ENCODE results near the gene WNT11.

Gene WNT11

DNA sequence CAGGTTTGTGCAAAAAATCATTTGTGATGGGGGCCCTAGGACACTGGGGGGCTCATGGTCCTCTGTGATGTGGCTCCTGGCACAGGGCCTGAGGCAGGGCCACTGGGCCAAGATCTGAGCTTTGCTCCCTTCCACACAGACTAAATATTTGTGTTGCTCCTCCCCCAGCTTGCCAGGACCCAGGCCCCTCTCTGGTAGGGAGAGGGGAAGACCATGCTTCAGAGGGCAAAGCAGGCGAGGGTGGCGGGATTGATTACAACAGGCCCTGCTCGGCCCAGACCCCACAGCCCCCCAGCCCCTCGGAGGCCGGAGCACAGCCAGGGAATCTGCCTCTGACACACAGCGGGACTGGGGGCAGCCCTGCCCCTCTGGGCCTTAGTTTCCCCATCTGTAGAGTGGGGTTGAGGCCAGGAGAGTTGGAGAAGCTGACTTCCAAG lies 29.0 kb downstream of the WNT11 start:
- no peaks in the 10 kb centered on the region for H3F3A ChIP-seq (ENCODE audit: control insufficient read depth, insufficient read depth)
- H3K9me2 ChIP-seq (replicated peaks; ENCODE audit: control insufficient read depth, low read length) = no peaks in the 10 kb centered on the region
- no peaks in the 10 kb centered on the region for H3K27me3 ChIP-seq (ENCODE audit: control insufficient read depth, low read length)
- H3K4me2 ChIP-seq (ENCODE audit: low read length) = no peak overlapping the region
- TF ChIP-seq EZH2phosphoT487 (IDR thresholded peaks at IDR 0.05; ENCODE audit: borderline replicate concordance, low read length) = no peak
- TF ChIP-seq, protein P1, sequence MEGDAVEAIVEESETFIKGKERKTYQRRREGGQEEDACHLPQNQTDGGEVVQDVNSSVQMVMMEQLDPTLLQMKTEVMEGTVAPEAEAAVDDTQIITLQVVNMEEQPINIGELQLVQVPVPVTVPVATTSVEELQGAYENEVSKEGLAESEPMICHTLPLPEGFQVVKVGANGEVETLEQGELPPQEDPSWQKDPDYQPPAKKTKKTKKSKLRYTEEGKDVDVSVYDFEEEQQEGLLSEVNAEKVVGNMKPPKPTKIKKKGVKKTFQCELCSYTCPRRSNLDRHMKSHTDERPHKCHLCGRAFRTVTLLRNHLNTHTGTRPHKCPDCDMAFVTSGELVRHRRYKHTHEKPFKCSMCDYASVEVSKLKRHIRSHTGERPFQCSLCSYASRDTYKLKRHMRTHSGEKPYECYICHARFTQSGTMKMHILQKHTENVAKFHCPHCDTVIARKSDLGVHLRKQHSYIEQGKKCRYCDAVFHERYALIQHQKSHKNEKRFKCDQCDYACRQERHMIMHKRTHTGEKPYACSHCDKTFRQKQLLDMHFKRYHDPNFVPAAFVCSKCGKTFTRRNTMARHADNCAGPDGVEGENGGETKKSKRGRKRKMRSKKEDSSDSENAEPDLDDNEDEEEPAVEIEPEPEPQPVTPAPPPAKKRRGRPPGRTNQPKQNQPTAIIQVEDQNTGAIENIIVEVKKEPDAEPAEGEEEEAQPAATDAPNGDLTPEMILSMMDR (IDR thresholded peaks at IDR 0.05; ENCODE audit: low read depth, low read length, poor library complexity, severe bottlenecking) = no peak
- H3K4me3 ChIP-seq (ENCODE audit: low read length) = no peak overlapping the region
- H3K9me3 ChIP-seq (ENCODE audit: control insufficient read depth, insufficient read depth, low read length) = no peaks in the 10 kb centered on the region
- H3K36me3 ChIP-seq (ENCODE audit: control insufficient read depth, low read length) = no peaks in the 10 kb centered on the region
- H3K79me2 ChIP-seq (ENCODE audit: control insufficient read depth, low read length) = no peaks in the 10 kb centered on the region
- no peak overlapping the region for H3K27ac ChIP-seq (ENCODE audit: low read depth, low read length)
- no peaks in the 10 kb centered on the region for H4K20me1 ChIP-seq (ENCODE audit: control insufficient read depth, insufficient read depth, low read depth, low read length)
- peaks cover 3% of the 10 kb centered on the region; the same call in 1 of the 2 replicates for H3K4me1 ChIP-seq (ENCODE audit: control insufficient read depth, low read length)

DNA sequence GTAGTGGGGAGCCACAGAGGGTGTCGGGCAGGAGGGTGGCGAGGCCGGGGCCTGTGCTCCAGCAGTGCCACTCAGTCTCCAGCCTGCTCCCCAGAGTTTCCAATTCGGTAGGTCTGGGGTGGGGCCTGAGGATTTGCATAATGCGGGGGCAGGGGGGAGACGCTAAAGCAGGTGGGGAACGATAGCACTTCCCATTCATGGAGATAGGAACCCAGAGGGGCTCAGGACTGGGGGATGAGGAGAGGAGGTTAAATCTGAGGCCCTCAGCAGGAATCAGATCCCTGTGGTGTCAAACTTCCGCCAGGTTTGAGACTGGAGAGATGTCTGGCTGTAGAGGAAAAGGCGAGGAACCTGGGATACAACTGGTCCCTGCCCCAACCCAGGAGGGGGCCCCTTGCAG lies 29.8 kb downstream of the WNT11 start:
- no peaks in the 10 kb centered on the region for H4K20me1 ChIP-seq (ENCODE audit: control insufficient read depth, insufficient read depth, low read depth, low read length)
- no peak overlapping the region for H3K27ac ChIP-seq (ENCODE audit: low read depth, low read length)
- no peak overlapping the region for H3K4me2 ChIP-seq (ENCODE audit: low read length)
- H3K4me3 ChIP-seq (ENCODE audit: low read length) = no peak overlapping the region
- no peak for TF ChIP-seq EZH2phosphoT487 (IDR thresholded peaks at IDR 0.05; ENCODE audit: borderline replicate concordance, low read length)
- TF ChIP-seq, protein P1 (IDR thresholded peaks at IDR 0.05; ENCODE audit: low read depth, low read length, poor library complexity, severe bottlenecking) = no peak
- no peaks in the 10 kb centered on the region for H3K79me2 ChIP-seq (ENCODE audit: control insufficient read depth, low read length)
- H3F3A ChIP-seq (ENCODE audit: control insufficient read depth, insufficient read depth) = no peaks in the 10 kb centered on the region
- peaks cover 3% of the 10 kb centered on the region; the same call in 1 of the 2 replicates for H3K4me1 ChIP-seq (ENCODE audit: control insufficient read depth, low read length)
- H3K9me2 ChIP-seq (replicated peaks; ENCODE audit: control insufficient read depth, low read length) = no peaks in the 10 kb centered on the region
- H3K9me3 ChIP-seq (ENCODE audit: control insufficient read depth, insufficient read depth, low read length) = no peaks in the 10 kb centered on the region
- H3K27me3 ChIP-seq (ENCODE audit: control insufficient read depth, low read length) = no peaks in the 10 kb centered on the region
- H3K36me3 ChIP-seq (ENCODE audit: control insufficient read depth, low read length) = no peaks in the 10 kb centered on the region

DNA sequence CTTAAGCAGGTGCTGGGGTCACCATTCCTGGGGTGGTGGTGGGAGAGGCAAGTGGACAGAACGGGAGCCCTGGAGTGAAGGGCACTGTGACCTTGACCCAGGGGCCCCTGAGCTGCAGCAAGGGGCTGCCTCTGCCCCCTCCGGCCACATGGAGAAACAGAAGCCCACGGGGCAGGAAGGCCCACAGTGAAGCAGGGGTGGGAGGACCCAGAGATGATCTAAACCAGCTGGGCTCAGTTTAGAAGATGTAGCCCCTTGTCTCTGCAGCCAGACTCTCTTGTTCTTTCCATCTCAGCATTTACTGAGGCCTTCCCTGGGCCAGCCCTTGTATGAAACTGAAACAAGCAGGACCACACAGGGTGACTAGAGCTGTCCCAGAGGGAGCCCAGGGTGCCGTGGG lies 30.5 kb downstream of the WNT11 start:
- no peaks in the 10 kb centered on the region for H3K9me2 ChIP-seq (replicated peaks; ENCODE audit: control insufficient read depth, low read length)
- H3K4me3 ChIP-seq (ENCODE audit: low read length) = no peak overlapping the region
- no peak overlapping the region for H3K4me2 ChIP-seq (ENCODE audit: low read length)
- H3F3A ChIP-seq (ENCODE audit: control insufficient read depth, insufficient read depth) = no peaks in the 10 kb centered on the region
- H3K4me1 ChIP-seq (ENCODE audit: control insufficient read depth, low read length) = peaks cover 3% of the 10 kb centered on the region; the same call in 1 of the 2 replicates
- no peaks in the 10 kb centered on the region for H4K20me1 ChIP-seq (ENCODE audit: control insufficient read depth, insufficient read depth, low read depth, low read length)
- H3K9me3 ChIP-seq (ENCODE audit: control insufficient read depth, insufficient read depth, low read length) = no peaks in the 10 kb centered on the region
- H3K27me3 ChIP-seq (ENCODE audit: control insufficient read depth, low read length) = no peaks in the 10 kb centered on the region
- H3K27ac ChIP-seq (ENCODE audit: low read depth, low read length) = no peak overlapping the region
- TF ChIP-seq EZH2phosphoT487 (IDR thresholded peaks at IDR 0.05; ENCODE audit: borderline replicate concordance, low read length) = no peak
- TF ChIP-seq, protein P1 (IDR thresholded peaks at IDR 0.05; ENCODE audit: low read depth, low read length, poor library complexity, severe bottlenecking) = no peak
- no peaks in the 10 kb centered on the region for H3K79me2 ChIP-seq (ENCODE audit: control insufficient read depth, low read length)
- no peaks in the 10 kb centered on the region for H3K36me3 ChIP-seq (ENCODE audit: control insufficient read depth, low read length)

Measured in DOHH2 (cell line).